Body of pancreas (tissue), 4 donors: Measurements from ENCODE around the gene CD34.

ENCODE experiments used
- CTCF ChIP-seq, 7 experiments: fragments of 450-650 bp in 4 of 7; fragments of 200-600 bp in 3 of 7; sonication (generic) in 3 of 7; IDR thresholded peaks; one replicate each; pipeline ENCODE4 v1.5.1; 2016 to 2019; ENCODE audit warnings: antibody characterized with exemption in 7 of 7
- POLR2A ChIP-seq, 3 donors: fragments of 450-650 bp; IDR thresholded peaks; one replicate each; pipeline ENCODE4 v1.6.1; 2016; ENCODE audit warnings: antibody characterized with exemption in 3 of 3, mild to moderate bottlenecking in 2 of 3

GRCh38 chr1:207849016-207849415, 61.9 kb downstream of the CD34 start:
- TF ChIP-seq CTCF (IDR thresholded peaks at IDR 0.05) (no peak), POLR2A (IDR thresholded peaks at IDR 0.05) (no peak)
